GM19099 (cell line): ENCODE data around the gene MARCHF7.

ENCODE experiments used
- POLR2A ChIP-seq: IDR thresholded peaks from 3 replicates; pipeline ENCODE4 v1.6.1; 2011; ENCODE audit warnings: low read depth; ENCODE audit not compliant: insufficient read length; ENCODE audit errors: extremely low read depth

MARCHF7 gene

DNA sequence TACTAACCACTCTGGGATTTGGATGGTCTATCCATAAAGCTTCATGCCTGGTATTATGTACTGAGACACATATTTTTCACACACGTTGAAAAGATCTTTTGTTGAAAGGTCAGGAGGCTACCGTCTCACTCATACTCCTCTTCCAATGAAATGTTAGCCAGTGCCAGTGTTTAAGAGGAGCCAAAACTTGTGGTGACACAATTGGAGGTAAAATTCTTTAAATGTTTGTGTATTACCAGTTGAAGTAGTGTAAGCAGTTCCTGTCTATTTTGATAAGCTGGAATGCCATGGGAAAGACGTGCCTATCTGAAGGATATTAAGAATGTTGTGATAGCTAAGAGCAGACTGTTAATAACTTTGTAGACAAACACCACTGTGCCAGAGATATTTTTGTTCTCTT is 32.1 kb downstream of the MARCHF7 start:
- TF ChIP-seq POLR2A = no peak

DNA sequence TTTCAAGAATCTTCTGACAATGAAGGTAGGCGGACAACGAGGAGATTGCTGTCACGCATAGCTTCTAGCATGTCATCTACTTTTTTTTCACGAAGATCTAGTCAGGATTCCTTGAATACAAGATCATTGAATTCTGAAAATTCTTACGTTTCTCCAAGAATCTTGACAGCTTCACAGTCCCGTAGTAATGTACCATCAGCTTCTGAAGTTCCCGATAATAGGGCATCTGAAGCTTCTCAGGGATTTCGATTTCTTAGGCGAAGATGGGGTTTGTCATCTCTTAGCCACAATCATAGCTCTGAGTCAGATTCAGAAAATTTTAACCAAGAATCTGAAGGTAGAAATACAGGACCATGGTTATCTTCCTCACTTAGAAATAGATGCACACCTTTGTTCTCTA is 35.8 kb downstream of the MARCHF7 start:
- TF ChIP-seq POLR2A = no peak

DNA sequence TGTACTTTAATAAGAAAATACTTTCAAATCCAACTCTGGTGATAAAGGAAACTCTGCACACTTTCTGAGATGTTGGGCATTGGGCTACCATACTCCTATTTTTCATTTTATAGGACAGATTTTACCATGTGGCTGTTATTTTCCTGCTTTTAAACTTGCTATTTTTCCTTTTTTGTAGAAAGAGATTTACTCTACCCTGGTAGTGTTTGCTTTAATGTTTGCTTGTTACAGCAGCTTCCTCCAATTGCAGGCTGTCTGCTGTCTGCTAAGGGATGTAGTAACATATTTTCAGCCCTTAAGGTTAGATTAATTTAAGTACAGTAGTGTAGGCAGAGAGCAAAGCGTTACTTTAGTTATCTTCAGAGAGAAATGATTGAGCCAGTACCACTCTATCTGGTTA is 38.6 kb downstream of the MARCHF7 start:
- TF ChIP-seq POLR2A = no peak

DNA sequence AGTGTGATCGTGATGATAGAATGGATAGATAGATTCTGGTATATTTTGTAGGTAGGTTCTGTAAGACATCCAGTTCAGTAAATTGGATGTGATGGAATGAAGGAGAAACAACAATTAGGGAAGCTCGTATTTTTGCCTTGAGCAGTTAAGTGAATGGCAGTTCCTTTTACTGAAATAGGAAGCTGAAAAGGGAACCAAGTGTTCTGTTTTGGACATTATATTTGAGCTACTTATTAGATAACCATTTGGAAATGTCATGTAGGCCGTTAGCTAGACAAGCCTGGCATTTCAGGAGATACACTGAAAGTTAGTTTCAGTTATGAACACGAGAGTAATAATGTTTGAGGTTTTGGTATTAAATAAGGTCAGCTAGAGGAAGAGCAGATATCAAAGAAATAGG is 41.5 kb downstream of the MARCHF7 start:
- TF ChIP-seq POLR2A = no peak

DNA sequence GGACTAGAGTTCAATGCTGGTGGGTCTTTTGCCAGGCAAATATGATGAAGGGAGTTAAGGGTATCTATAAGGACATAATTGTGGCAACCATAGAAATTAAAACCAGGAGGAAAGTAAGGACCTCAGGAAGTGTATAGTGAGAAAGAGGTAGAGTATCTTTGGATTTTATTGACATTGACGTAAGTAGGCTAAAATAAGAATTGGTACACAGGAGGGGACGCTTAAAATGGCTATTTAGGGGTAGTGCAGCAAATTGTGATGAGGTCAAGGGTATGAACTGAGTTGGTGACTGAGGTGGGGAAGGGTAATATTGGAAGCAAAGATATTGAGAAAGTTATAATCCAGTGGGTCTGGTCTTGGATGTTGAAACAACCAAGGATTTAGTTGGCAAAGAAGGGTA is 42.7 kb downstream of the MARCHF7 start:
- TF ChIP-seq POLR2A = no peak

DNA sequence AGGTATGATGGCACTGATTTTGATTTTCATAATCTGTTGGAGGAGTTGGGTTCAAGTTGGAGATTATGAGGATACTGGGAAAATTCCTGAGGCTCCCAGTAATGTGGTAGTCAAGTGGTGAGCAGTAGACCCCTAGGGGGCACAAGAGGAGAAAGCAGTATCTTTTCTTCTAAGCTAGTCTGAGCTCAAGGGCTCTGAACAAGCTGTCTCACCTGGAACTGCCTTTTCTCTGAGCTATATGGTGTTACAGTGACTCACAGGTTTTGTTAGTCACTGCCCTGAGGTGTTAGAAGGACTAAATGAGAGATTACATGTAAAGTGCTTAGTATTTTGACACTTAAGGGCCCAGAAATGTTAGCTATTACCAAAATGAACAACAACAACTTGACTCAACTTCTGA is 43.5 kb downstream of the MARCHF7 start:
- TF ChIP-seq POLR2A = no peak

DNA sequence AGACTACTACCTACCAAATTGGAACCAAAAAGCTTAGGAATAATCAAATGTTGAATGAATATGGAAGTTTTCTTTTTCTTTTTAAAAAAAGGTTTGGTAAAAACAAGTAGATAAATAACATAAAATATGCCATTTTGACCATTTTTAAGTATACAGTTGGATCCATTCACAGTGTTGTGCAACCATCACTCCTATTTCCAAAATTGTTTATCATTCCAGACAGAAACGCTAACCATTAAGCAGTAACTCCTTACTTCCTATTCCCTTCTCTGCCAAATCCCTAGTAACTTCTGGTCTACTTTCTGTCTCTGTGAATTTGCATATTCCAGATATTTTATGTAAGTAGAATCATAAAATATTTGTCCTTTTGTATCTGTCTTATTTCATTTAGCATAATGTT is 45.9 kb downstream of the MARCHF7 start:
- no peak for TF ChIP-seq POLR2A

DNA sequence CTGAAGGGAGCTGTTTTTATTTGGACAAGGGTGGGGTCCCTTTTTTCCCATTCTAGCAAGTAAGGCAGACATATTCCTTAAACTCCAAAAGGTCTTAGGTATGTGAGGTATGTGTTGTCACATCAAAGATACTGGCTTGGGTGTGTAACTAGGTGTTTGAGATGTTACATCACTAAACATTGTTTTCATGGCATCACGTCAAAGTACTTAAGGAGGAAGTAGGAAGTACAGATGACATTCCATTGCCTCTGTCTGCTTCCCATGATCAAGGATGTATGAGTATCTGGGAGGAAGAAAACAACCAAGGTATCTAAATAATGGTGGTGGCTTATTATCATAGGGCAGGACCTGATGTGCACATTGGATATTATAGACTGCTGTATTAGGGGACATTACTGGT is 46.4 kb downstream of the MARCHF7 start:
- TF ChIP-seq POLR2A = no peak

DNA sequence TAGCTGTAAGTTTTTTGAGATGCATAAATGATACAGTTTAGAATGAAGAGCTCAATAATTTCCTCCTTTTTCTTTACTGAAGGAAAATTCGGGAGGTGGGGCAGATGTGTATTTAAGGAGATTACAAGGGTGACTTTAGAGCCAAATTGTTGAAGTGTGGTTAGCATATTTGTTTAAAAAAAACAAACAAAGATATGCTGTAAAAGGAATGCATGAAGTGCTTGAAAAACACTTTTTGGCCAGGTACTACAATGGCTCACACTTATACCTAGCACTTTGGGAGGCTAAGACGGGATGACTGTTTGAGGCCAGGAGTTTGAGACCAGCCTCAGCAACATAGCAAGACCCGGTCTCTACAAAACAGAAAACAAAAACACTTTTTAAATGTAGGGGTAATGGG is 47.3 kb downstream of the MARCHF7 start:
- no peak for TF ChIP-seq POLR2A

DNA sequence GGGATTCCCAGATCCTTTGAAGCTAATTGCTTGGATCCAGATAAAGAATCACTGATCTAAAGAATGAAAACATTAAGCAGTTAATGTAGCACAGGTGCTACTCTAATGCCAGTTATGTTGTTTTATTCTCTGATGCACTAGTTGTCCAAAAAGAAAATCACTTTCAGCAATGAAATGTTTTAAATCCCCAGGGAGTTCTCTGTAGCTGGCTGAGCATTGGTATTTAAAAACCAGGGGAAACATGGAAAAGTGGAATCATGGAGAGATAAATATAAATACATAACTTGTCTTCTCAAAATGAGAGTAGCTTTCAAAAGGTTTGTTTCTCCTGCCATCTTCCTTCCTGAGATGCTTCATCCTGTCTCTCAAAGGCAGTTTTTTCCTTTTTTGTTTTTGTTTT is 48.0 kb downstream of the MARCHF7 start:
- TF ChIP-seq POLR2A = no peak

DNA sequence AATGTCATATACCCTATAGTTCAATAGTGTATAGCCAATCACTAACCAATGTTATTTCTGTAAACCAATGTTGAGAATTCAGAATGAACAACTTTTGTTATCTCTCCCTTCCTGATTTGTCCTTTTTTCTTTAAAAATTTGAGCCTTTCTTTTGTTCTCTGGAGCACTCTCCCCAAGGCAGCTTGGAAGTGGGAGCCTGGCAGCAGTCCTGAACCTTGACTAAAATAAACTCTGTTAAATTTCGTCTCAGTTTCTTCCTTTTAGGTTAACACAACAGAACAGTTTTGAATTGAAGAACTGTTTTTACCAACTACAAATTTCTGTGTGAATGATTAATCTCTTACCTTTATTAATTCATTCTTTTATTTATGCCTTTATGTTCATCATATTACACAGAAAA is 49.8 kb downstream of the MARCHF7 start:
- TF ChIP-seq POLR2A = no peak
